B cell (primary cell): ENCODE data around the gene LDHD. TPM values are rescaled to one million over a fixed set of nuclear protein-coding genes. Genes with fewer than 3 reads are reported as not detected.

Experiments used
- polyA plus RNA-seq: library from polyadenylated mRNA; depleted of rRNA; stranded (reverse); fragments of >200 nt; gene quantifications from 2 replicates; pipeline ENCODE4 v1.2.3, GENCODE V29; 2012
- total RNA-seq, 2 donors: library from RNA; stranded (reverse); fragments of 120-200 nt in 1 of 2; gene quantifications; 1 replicate in 1 of 2; 2 replicates in 1 of 2; pipeline versions ENCODE4 v1.2.3 to v1.2.4, GENCODE V29; 2013 to 2022

The LDHD gene
- total and polyA plus RNA-seq, 2 donors (not counting 1 experiment from before 2014, with no cell fraction given), result 0.19 TPM; not detected in 1

Other genes with a start within 250 kb of the LDHD start
- 127 and 136 TPM in 2 replicates for gene WDR59, start 131.7 kb downstream of the LDHD start, total RNA-seq
- gene WDR59, start 131.7 kb downstream of the LDHD start, polyA plus RNA-seq, result 52.6 and 75.8 TPM in 2 replicates
- gene ZNRF1, start 117.8 kb downstream of the LDHD start, total RNA-seq, result 0.75 and 0.76 TPM in 2 replicates
- 0.25 and 0.27 TPM in 2 replicates for gene ZNRF1, start 117.8 kb downstream of the LDHD start, polyA plus RNA-seq
- 13.4 and 14.1 TPM in 2 replicates for gene ZFP1, start 31.7 kb upstream of the LDHD start, total RNA-seq
- gene ZFP1, start 31.7 kb upstream of the LDHD start, polyA plus RNA-seq, result 3.4 and 4.9 TPM in 2 replicates
- not detected in 2 replicates for gene CTRB2, start 90.4 kb upstream of the LDHD start, total RNA-seq
- gene CTRB2, start 90.4 kb upstream of the LDHD start, polyA plus RNA-seq, result not detected in 2 replicates
- gene CTRB1, start 102.2 kb upstream of the LDHD start, total RNA-seq, result not detected in 2 replicates
- gene CTRB1, start 102.2 kb upstream of the LDHD start, polyA plus RNA-seq, result not detected in 2 replicates
- gene BCAR1, start 134.8 kb upstream of the LDHD start, total RNA-seq, result not detected in 2 replicates
- gene BCAR1, start 134.8 kb upstream of the LDHD start, polyA plus RNA-seq, result not detected in 2 replicates